Measurements from ENCODE around the gene CLCN3.
"Not testable (repeated sequence)": the region's sequence is repeated elsewhere in the genome, so short reads cannot be mapped to it uniquely, and the experiment has no call there.

The CLCN3 gene

GRCh38 chr4:169621731-169622492, 1.5 kb downstream of the CLCN3 start:
- TF ChIP-seq, protein P1, sequence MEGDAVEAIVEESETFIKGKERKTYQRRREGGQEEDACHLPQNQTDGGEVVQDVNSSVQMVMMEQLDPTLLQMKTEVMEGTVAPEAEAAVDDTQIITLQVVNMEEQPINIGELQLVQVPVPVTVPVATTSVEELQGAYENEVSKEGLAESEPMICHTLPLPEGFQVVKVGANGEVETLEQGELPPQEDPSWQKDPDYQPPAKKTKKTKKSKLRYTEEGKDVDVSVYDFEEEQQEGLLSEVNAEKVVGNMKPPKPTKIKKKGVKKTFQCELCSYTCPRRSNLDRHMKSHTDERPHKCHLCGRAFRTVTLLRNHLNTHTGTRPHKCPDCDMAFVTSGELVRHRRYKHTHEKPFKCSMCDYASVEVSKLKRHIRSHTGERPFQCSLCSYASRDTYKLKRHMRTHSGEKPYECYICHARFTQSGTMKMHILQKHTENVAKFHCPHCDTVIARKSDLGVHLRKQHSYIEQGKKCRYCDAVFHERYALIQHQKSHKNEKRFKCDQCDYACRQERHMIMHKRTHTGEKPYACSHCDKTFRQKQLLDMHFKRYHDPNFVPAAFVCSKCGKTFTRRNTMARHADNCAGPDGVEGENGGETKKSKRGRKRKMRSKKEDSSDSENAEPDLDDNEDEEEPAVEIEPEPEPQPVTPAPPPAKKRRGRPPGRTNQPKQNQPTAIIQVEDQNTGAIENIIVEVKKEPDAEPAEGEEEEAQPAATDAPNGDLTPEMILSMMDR (conservative IDR thresholded peaks at IDR 0.05; ENCODE audit: low read depth, low read length), result no peak
- Histone ChIP-seq H3K27me3 (ENCODE audit: insufficient read depth, low read depth) (no peaks in the 10 kb centered on the region), H4K20me1 (ENCODE audit: insufficient read depth) (no peaks in the 10 kb centered on the region), H3K79me2 (ENCODE audit: insufficient read depth, low read depth) (peaks cover 58% of the 10 kb centered on the region), H2AFZ (ENCODE audit: low read depth) (no peak overlapping the region), H3K4me3 (IDR thresholded peaks at IDR 0.05; ENCODE audit: insufficient read depth, low read depth, low read length) (no peak overlapping the region), H3K4me1 (ENCODE audit: low read depth, poor library complexity, severe bottlenecking) (peaks cover 25% of the 10 kb centered on the region), H3K9ac (peak overlapping the region; percentile 88), H3K36me3 (ENCODE audit: insufficient read depth) (no peaks in the 10 kb centered on the region), H3K27ac (peak overlapping the region; percentile 93), H3K4me2 (peak overlapping the region; percentile 76)

- TF ChIP-seq, protein P1 (conservative IDR thresholded peaks at IDR 0.05; ENCODE audit: low read depth, low read length), result no peak
- H4K20me1 ChIP-seq (ENCODE audit: insufficient read depth), result no peaks in the 10 kb centered on the region
Measured at GRCh38 chr4:169622566-169622965, 2.2 kb downstream of the CLCN3 start.

DNA sequence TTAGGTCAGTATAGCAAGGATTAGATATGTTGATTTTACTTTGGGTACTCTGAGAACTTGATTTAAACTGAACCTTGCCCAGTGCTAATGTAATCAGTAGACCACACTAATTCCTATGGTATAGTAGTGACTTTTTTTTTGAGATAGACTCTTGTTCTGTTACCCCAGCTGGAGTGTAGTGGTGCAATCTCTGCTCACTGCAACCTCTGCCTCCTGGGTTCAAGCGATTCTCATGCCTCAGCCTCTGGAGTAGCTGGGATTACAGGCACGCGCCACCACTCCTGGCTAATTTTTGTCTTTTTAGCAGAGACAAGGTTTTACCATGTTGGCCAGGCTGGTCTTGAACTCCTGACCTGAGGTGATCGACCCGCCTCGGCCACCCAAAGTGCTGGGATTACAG, 3.6 kb downstream of the CLCN3 start:
- H2AFZ ChIP-seq (ENCODE audit: low read depth); H3K4me2 ChIP-seq; H4K20me1 ChIP-seq (ENCODE audit: insufficient read depth); H3K27ac ChIP-seq; H3K4me3 ChIP-seq (IDR thresholded peaks at IDR 0.05; ENCODE audit: insufficient read depth, low read depth, low read length); H3K36me3 ChIP-seq (ENCODE audit: insufficient read depth); H3K9ac ChIP-seq; H3K27me3 ChIP-seq (ENCODE audit: insufficient read depth, low read depth): not testable (repeated sequence)
- Histone ChIP-seq H3K4me1 (ENCODE audit: low read depth, poor library complexity, severe bottlenecking) (peaks cover 17% of the 10 kb centered on the region), H3K79me2 (ENCODE audit: insufficient read depth, low read depth) (peaks cover 65% of the 10 kb centered on the region)

More at GRCh38 chr4:169622566-169622965, 2.2 kb downstream of the CLCN3 start:
- Histone ChIP-seq H3K4me3 (IDR thresholded peaks at IDR 0.05; ENCODE audit: insufficient read depth, low read depth, low read length) (no peak overlapping the region), H3K4me2 (peak overlapping the region; percentile 76), H3K36me3 (ENCODE audit: insufficient read depth) (no peaks in the 10 kb centered on the region), H3K9ac (peak overlapping the region; percentile 88; the same call in 1 of the 2 replicates), H3K4me1 (ENCODE audit: low read depth, poor library complexity, severe bottlenecking) (peaks cover 25% of the 10 kb centered on the region), H2AFZ (ENCODE audit: low read depth) (no peak overlapping the region), H3K79me2 (ENCODE audit: insufficient read depth, low read depth) (peaks cover 65% of the 10 kb centered on the region), H3K27ac (peak overlapping the region; percentile 93; the same call in 1 of the 2 replicates), H3K27me3 (ENCODE audit: insufficient read depth, low read depth) (no peaks in the 10 kb centered on the region)

GRCh38 chr4:169625886-169626285, 5.5 kb downstream of the CLCN3 start:
- Histone ChIP-seq H3K79me2 (ENCODE audit: insufficient read depth, low read depth) (peaks cover 69% of the 10 kb centered on the region), H3K9ac (no peak overlapping the region), H2AFZ (ENCODE audit: low read depth) (no peak overlapping the region), H3K4me1 (ENCODE audit: low read depth, poor library complexity, severe bottlenecking) (peaks cover 16% of the 10 kb centered on the region), H3K27ac (no peak overlapping the region), H4K20me1 (ENCODE audit: insufficient read depth) (no peaks in the 10 kb centered on the region), H3K4me3 (IDR thresholded peaks at IDR 0.05; ENCODE audit: insufficient read depth, low read depth, low read length) (no peak overlapping the region), H3K27me3 (ENCODE audit: insufficient read depth, low read depth) (no peaks in the 10 kb centered on the region), H3K4me2 (no peak overlapping the region), H3K36me3 (ENCODE audit: insufficient read depth) (no peaks in the 10 kb centered on the region)
- TF ChIP-seq, protein P1 (conservative IDR thresholded peaks at IDR 0.05; ENCODE audit: low read depth, low read length), result no peak

Data from KMS-11 (cell line).